HAP-1 (cell line): ENCODE measurements around the gene ERGIC2.
"Not testable (repeated sequence)": the region's sequence is repeated elsewhere in the genome, so short reads cannot be mapped to it uniquely, and the experiment has no call there.

ENCODE experiments used
- DNase-seq, 2 experiments: peaks; one replicate each; pipeline ENCODE4 v3.0.0-alpha.2; 2016 to 2020; ENCODE audit warnings: low spot score in 2 of 2
- H3K27me3 ChIP-seq: fragments of 250-450 bp; sonication (Bioruptor Pico); 2 replicates; pipeline ENCODE4 v1.5.1; 2020; ENCODE audit warnings: low read depth, mild to moderate bottlenecking, moderate library complexity
- H3K36me3 ChIP-seq: fragments of 250-450 bp; sonication (Bioruptor Pico); replicated peaks from 2 replicates; pipeline ENCODE4 v1.5.1; 2020; ENCODE audit warnings: mild to moderate bottlenecking
- H3K4me1 ChIP-seq: fragments of 250-450 bp; sonication (Bioruptor Pico); 2 replicates; pipeline ENCODE4 v1.5.1; 2020; ENCODE audit warnings: mild to moderate bottlenecking
- H3K4me3 ChIP-seq: fragments of 250-450 bp; sonication (Bioruptor Pico); 2 replicates; pipeline ENCODE4 v1.5.1; 2020; ENCODE audit warnings: mild to moderate bottlenecking, moderate library complexity
- H3K9me3 ChIP-seq: fragments of 250-450 bp; sonication (Bioruptor Pico); 2 replicates; pipeline ENCODE4 v1.5.1; 2020; ENCODE audit warnings: mild to moderate bottlenecking, moderate library complexity
- in situ Hi-C: fragments of 300-500 bp; cut with MboI; formaldehyde crosslinking; loops from 3 replicates; pipeline ENCODE4 v1.14.3; 2020; ENCODE audit warnings: low sequenced_read_pairs, inconsistent platforms, mixed read lengths

ERGIC2 gene

GRCh38 chr12:29396774-29397173, 15.8 kb upstream of the ERGIC2 start:
- Histone ChIP-seq H3K36me3 (no peaks in the 10 kb centered on the region), H3K27me3 (no peaks in the 10 kb centered on the region), H3K4me3 (no peak overlapping the region), H3K9me3 (no peaks in the 10 kb centered on the region), H3K4me1 (peaks cover 5% of the 10 kb centered on the region; the same call in 1 of the 2 replicates)
- DNase-seq: no peak
- in situ Hi-C loops: no loop called here

- Histone ChIP-seq H3K4me1 (no peaks in the 10 kb centered on the region), H3K36me3 (no peaks in the 10 kb centered on the region), H3K4me3 (no peak overlapping the region), H3K27me3 (no peaks in the 10 kb centered on the region), H3K9me3 (no peaks in the 10 kb centered on the region)
- in situ Hi-C loops: no loop called here
- DNase-seq: no peak
Observed at GRCh38 chr12:29395356-29395755, 14.4 kb upstream of the ERGIC2 start.

GRCh38 chr12:29390419-29390818, 9.4 kb upstream of the ERGIC2 start:
- H3K27me3 ChIP-seq, in situ Hi-C loops, H3K9me3 ChIP-seq, H3K4me1 ChIP-seq, H3K4me3 ChIP-seq, DNase-seq, H3K36me3 ChIP-seq: not testable (repeated sequence)

DNA sequence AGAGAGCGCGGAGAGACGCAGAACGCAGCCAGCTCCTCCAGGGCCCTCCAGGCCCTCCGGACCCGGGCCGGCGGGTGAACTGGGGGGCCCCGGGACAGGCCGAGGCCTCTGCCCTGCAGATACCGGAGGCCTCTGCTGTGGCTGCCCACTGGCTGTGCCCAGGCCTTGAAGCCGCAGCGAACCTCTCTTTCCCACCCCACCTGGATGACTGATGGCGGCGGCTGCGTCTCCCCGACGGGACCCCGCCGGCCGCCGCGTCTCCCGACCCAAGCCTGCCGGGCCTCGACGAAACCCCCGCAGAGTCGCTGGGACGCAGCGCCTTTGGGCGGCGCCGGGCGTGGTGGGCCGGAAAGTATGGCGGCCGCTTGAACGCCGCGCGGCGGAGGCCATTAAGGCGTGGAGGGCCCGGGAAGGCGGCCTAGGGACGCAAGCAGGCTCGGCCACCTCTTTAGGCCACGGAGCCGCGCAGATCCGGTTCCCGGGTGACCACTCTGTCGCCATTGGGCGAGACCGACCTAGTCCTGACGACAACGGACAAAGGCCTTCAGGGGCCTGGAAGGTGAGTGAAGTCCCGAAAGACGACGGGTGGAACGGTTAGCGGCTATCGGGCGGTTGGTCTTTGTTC, 8.4 kb upstream of the ERGIC2 start:
- in situ Hi-C loops: no loop called here
- Histone ChIP-seq H3K36me3 (no peaks in the 10 kb centered on the region), H3K9me3 (no peaks in the 10 kb centered on the region), H3K4me3 (no peak overlapping the region), H3K4me1 (no peaks in the 10 kb centered on the region), H3K27me3 (no peaks in the 10 kb centered on the region)
- no peak for DNase-seq

DNA sequence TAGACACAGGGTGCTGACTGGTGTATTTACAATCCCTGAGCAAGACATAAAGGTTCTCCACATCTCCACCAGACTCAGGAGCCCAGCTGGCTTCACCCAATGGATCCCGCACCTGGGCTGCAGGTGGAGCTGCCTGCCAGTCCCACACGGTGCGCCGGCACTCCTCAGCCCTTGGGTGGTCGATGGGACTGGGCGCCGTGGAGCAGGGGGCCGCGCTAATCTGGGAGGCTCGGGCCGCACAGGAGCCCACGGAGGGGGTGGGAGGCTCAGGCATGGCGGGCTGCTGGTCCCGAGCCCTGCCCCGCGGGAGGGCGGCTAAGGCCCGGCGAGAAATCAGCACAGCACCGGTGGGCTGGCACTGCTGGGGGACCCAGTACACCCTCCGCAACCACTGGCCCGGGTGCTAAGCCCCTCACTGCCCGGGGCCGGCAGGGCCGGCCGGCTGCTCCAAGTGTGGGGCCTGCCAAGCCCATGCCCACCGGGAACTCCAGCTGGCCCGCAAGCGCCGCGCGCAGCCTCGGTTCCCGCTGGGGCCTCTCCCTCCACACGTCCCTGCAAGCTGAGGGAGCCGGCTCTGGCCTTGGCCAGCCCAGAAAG, 5.2 kb upstream of the ERGIC2 start:
- H3K9me3 ChIP-seq, H3K4me3 ChIP-seq, H3K36me3 ChIP-seq, in situ Hi-C loops, H3K27me3 ChIP-seq, DNase-seq, H3K4me1 ChIP-seq: not testable (repeated sequence)

- H3K9me3 ChIP-seq, in situ Hi-C loops, H3K4me3 ChIP-seq, DNase-seq, H3K4me1 ChIP-seq, H3K36me3 ChIP-seq, H3K27me3 ChIP-seq: not testable (repeated sequence)
Observed at GRCh38 chr12:29385194-29385593, 4.2 kb upstream of the ERGIC2 start.

- Histone ChIP-seq H3K4me1 (peaks cover 12% of the 10 kb centered on the region; the same call in 1 of the 2 replicates), H3K36me3 (peaks cover 3% of the 10 kb centered on the region), H3K27me3 (no peaks in the 10 kb centered on the region; the same call in 1 of the 2 replicates), H3K9me3 (no peaks in the 10 kb centered on the region), H3K4me3 (no peak overlapping the region)
- in situ Hi-C loops: no loop called here
- DNase-seq: no peak
Observed at GRCh38 chr12:29382251-29382650, 1.3 kb upstream of the ERGIC2 start.

DNA sequence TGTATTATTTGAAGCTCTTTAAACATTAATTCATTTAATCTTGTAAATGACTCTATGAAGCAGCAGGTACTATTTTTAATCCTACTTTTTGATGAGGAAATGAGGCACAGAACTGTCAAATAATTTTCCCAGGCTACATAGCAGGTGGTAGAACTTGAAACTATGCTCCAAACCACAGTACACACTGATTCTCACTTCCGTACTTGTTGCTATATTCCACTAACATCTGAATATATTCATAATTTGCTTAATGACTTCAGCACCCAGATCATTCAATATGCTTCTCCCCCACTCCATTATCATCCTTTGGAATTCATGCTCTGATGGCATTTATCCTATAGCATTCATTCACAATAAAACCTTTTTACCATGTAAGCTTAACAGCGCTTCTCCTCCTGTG, 4.9 kb downstream of the ERGIC2 start:
- no peak for DNase-seq
- Histone ChIP-seq H3K36me3 (peaks cover 4% of the 10 kb centered on the region), H3K27me3 (no peaks in the 10 kb centered on the region), H3K9me3 (no peaks in the 10 kb centered on the region), H3K4me1 (peaks cover 6% of the 10 kb centered on the region; the same call in 1 of the 2 replicates), H3K4me3 (no peak overlapping the region)
- in situ Hi-C loops: no loop called here

GRCh38 chr12:29374913-29375312, 6.1 kb downstream of the ERGIC2 start:
- Histone ChIP-seq H3K4me3 (no peak overlapping the region), H3K9me3 (no peaks in the 10 kb centered on the region), H3K36me3 (peaks cover 5% of the 10 kb centered on the region), H3K27me3 (no peaks in the 10 kb centered on the region), H3K4me1 (peaks cover 6% of the 10 kb centered on the region; the same call in 1 of the 2 replicates)
- DNase-seq: no peak
- in situ Hi-C loops: no loop called here

DNA sequence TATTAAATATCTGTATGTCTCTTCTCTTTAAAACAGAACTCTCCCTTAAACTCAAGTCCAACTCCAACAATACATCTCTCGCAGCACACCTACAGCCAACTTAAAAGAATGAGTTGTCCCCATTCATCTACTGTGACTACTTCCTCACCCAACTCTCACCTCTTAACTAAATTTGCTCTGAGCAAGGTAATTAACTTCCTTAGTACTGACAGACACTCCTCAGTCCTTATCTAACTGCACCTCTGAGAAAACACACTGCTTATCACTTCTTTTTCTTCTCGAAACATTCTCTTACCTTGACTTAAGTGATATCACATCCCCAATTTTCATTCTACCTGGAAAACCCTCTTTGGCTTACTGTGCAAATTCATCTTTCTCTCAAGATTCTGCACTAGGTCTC, 7.0 kb downstream of the ERGIC2 start:
- H3K36me3 ChIP-seq: peaks cover 9% of the 10 kb centered on the region
- H3K27me3 ChIP-seq: no peaks in the 10 kb centered on the region
- no peak for DNase-seq
- H3K4me3 ChIP-seq: no peak overlapping the region
- in situ Hi-C loops: no loop called here
- H3K4me1 ChIP-seq: no peaks in the 10 kb centered on the region
- H3K9me3 ChIP-seq: no peaks in the 10 kb centered on the region

DNA sequence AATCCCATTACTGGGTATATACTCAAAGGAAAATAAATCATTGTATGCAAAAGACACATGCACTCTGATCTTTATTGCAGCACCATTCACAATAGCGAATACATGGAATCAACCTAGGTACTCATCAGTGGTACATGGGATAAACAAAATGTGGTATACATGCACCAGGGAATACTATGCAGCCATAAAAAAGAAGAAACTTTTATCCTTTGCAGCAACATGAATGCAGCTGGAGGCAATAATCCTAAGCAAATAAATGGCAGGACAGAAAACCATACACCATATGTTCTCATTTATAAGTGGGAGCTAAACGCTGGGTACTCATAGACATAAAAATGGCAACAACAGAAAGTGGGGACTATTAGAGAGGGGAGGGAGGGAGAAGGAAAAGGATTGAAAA, 15.9 kb downstream of the ERGIC2 start:
- DNase-seq: no peak
- no peaks in the 10 kb centered on the region for H3K9me3 ChIP-seq
- no peaks in the 10 kb centered on the region for H3K4me1 ChIP-seq
- H3K4me3 ChIP-seq: no peak overlapping the region
- in situ Hi-C loops: no loop called here
- no peaks in the 10 kb centered on the region for H3K27me3 ChIP-seq
- peaks cover 24% of the 10 kb centered on the region for H3K36me3 ChIP-seq

DNA sequence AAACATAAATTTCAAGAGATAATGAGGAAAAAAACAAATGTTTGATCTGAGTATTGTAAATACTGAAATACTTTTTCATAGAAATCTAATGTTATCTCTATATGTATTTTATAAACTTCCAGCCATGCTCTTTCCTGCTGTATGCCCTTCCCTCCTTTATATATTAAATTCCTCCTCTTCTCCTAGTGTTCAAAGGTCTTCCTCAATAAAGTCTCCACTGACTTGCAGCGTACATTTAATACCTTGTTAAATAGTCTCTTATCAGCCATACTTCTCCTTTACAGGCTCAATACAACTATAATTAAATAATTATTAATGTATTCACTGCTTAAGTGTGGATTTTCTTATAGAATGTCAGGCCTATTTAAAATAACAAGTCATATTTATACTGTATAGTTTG, 26.0 kb downstream of the ERGIC2 start:
- Histone ChIP-seq H3K4me3 (no peak overlapping the region), H3K36me3 (peaks cover 5% of the 10 kb centered on the region), H3K4me1 (no peaks in the 10 kb centered on the region; the same call in 1 of the 2 replicates), H3K9me3 (no peaks in the 10 kb centered on the region), H3K27me3 (no peaks in the 10 kb centered on the region)
- DNase-seq: no peak
- in situ Hi-C loops: no loop called here

DNA sequence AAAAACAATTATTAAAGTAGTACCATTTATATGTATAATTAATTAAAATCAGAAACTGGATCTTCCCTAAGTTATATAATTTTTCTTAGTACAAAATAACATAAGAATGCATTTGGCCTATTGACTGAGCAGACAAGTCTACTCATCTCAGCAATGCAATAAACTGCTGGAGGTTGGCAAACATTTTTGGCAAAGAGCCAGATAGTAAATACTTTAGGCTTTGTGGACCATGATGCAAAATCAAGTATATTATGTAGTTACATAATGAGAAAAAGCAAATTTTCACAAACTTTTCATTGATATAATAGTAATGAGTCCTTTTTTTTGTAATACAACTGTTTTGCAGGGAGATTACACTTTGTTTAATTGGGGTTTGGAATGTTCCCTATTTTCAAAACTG, 30.9 kb downstream of the ERGIC2 start:
- no peak overlapping the region for H3K4me3 ChIP-seq
- no peaks in the 10 kb centered on the region for H3K27me3 ChIP-seq
- no peaks in the 10 kb centered on the region; the same call in 1 of the 2 replicates for H3K4me1 ChIP-seq
- DNase-seq: no peak
- in situ Hi-C loops: no loop called here
- peaks cover 13% of the 10 kb centered on the region for H3K36me3 ChIP-seq
- H3K9me3 ChIP-seq: no peaks in the 10 kb centered on the region

- no peak for DNase-seq
- no peaks in the 10 kb centered on the region for H3K27me3 ChIP-seq
- H3K4me1 ChIP-seq: no peaks in the 10 kb centered on the region; the same call in 1 of the 2 replicates
- in situ Hi-C loops: no loop called here
- no peaks in the 10 kb centered on the region for H3K9me3 ChIP-seq
- peaks cover 21% of the 10 kb centered on the region for H3K36me3 ChIP-seq
- no peak overlapping the region for H3K4me3 ChIP-seq
Observed at GRCh38 chr12:29346769-29347421, 34.1 kb downstream of the ERGIC2 start.
